HuH-7 (cell line): ENCODE data around the gene PRKCB.

ENCODE experiments used
- DNase-seq: peaks from one replicate; pipeline ENCODE4 v3.0.0; 2011; ENCODE audit warnings: low spot score

PRKCB gene

GRCh38 chr16:23968176-23968575 is 132.4 kb downstream of the PRKCB start:
- DNase-seq: no peak

- no peak for DNase-seq
Measured at GRCh38 chr16:23969468-23970297, 133.9 kb downstream of the PRKCB start.

- no peak for DNase-seq
Measured at GRCh38 chr16:23974223-23974622, 138.4 kb downstream of the PRKCB start.

- DNase-seq: no peak
Measured at GRCh38 chr16:23975293-23975692, 139.5 kb downstream of the PRKCB start.

- DNase-seq: no peak
Measured at GRCh38 chr16:23976091-23976490, 140.3 kb downstream of the PRKCB start.

GRCh38 chr16:23976524-23976923 is 140.7 kb downstream of the PRKCB start:
- DNase-seq: no peak

- DNase-seq: no peak
Measured at GRCh38 chr16:23979441-23979840, 143.7 kb downstream of the PRKCB start.

- no peak for DNase-seq
Measured at GRCh38 chr16:23979982-23980381, 144.2 kb downstream of the PRKCB start.

GRCh38 chr16:23981429-23982399 is 145.9 kb downstream of the PRKCB start:
- DNase-seq: no peak

GRCh38 chr16:23986455-23986854 is 150.7 kb downstream of the PRKCB start:
- no peak for DNase-seq

GRCh38 chr16:23987443-23987842 is 151.7 kb downstream of the PRKCB start:
- no peak for DNase-seq

- no peak for DNase-seq
Measured at GRCh38 chr16:23990507-23990906, 154.7 kb downstream of the PRKCB start.

- DNase-seq: no peak
Measured at GRCh38 chr16:23991066-23991465, 155.3 kb downstream of the PRKCB start.

GRCh38 chr16:23994615-23995014 is 158.8 kb downstream of the PRKCB start:
- DNase-seq: no peak

- DNase-seq: no peak
Measured at GRCh38 chr16:23996258-23996955, 160.6 kb downstream of the PRKCB start.

- DNase-seq: no peak
Measured at GRCh38 chr16:23998771-23999170, 163.0 kb downstream of the PRKCB start.

- no peak for DNase-seq
Measured at GRCh38 chr16:23999663-24000062, 163.9 kb downstream of the PRKCB start.

GRCh38 chr16:24001710-24002109 is 165.9 kb downstream of the PRKCB start:
- no peak for DNase-seq

- no peak for DNase-seq
Measured at GRCh38 chr16:24002619-24003018, 166.8 kb downstream of the PRKCB start.

- DNase-seq: no peak
Measured at GRCh38 chr16:24005577-24005976, 169.8 kb downstream of the PRKCB start.

- no peak for DNase-seq
Measured at GRCh38 chr16:24007391-24007790, 171.6 kb downstream of the PRKCB start.

- no peak for DNase-seq
Measured at GRCh38 chr16:24007934-24008333, 172.2 kb downstream of the PRKCB start.
